BLaER1 treated with 17β-estradiol and CSF1 and Interleukin-3, amounts not matched to agents 10 nM and 100 nM (cell line): ENCODE data around the gene TMEM59L.

Source experiments
- H3K27ac ChIP-seq, 11 experiments: shearing (Covaris generic); formaldehyde crosslinking; 2 replicates each; pipeline ENCODE4 v1.8.1; 2022
- H3K27me3 ChIP-seq, 11 experiments: shearing (Covaris generic); formaldehyde crosslinking; 2 replicates each; pipeline ENCODE4 v1.8.1; 2022
- H3K36me3 ChIP-seq, 11 experiments: shearing (Covaris generic); formaldehyde crosslinking; 2 replicates each; pipeline ENCODE4 v1.8.1; 2022
- H3K4me1 ChIP-seq, 10 experiments: shearing (Covaris generic); formaldehyde crosslinking; 2 replicates each; pipeline ENCODE4 v1.8.1; 2022
- H3K4me2 ChIP-seq, 11 experiments: shearing (Covaris generic); formaldehyde crosslinking; 2 replicates each; pipeline ENCODE4 v1.8.1; 2022
- H3K4me3 ChIP-seq, 10 experiments: shearing (Covaris generic); formaldehyde crosslinking; 2 replicates each; pipeline ENCODE4 v1.8.1; 2022
- H3K9ac ChIP-seq, 11 experiments: shearing (Covaris generic); formaldehyde crosslinking; 2 replicates each; pipeline ENCODE4 v1.8.1; 2022
- H3K9me3 ChIP-seq, 11 experiments: shearing (Covaris generic); formaldehyde crosslinking; replicated peaks in 1 of 11; 2 replicates each; pipeline ENCODE4 v1.8.1; 2022
- H4K20me1 ChIP-seq, 11 experiments: shearing (Covaris generic); formaldehyde crosslinking; 2 replicates each; pipeline ENCODE4 v1.8.1; 2022
- Cebpa-rat ChIP-seq, 11 experiments: shearing (Covaris generic); IDR thresholded peaks; 2 replicates each; pipeline ENCODE4 v1.8.1; 2022

TMEM59L gene

GRCh38 chr19:18610556-18611326 lies 1.9 kb upstream of the TMEM59L start:
- Histone ChIP-seq H3K9me3 (0 out of 22 replicates have a peak, but pooled peaks cover 0 to under 1% (median 0%) of the 10 kb centered on the region in 11 experiments), H3K4me3 (peak overlapping the region in 7 of 10 experiments; percentile 30 to 46 (median 36); a peak in 9 of 20 replicates), H3K36me3 (no peaks in the 10 kb centered on the region), H3K27ac (no peak overlapping the region), H3K27me3 (peaks cover 98 to 100% (median 100%) of the 10 kb centered on the region in 11 experiments), H4K20me1 (peaks cover 0 to 83% (median 71%) of the 10 kb centered on the region in 11 experiments; a peak in 19 of 22 replicates), H3K9ac (peak overlapping the region in 1 of 11 experiments; percentile 17; a peak in 1 of 22 replicates), H3K4me1 (peaks cover 32 to 49% (median 46%) of the 10 kb centered on the region in 10 experiments), H3K4me2 (peak overlapping the region; percentile 46 to 94 (median 64); a peak in 21 of 22 replicates)
- TF ChIP-seq Cebpa-rat (IDR thresholded peaks at IDR 0.05), result no peak

- Histone ChIP-seq H3K9me3 (peaks cover 0 to 6% (median 0%) of the 10 kb centered on the region in 11 experiments; a peak in 3 of 22 replicates), H3K4me1 (peaks cover 26 to 42% (median 40%) of the 10 kb centered on the region in 10 experiments), H3K9ac (peak overlapping the region in 1 of 11 experiments; percentile 54; a peak in 1 of 22 replicates), H3K36me3 (no peaks in the 10 kb centered on the region), H3K4me2 (peak overlapping the region; percentile 86 to 94 (median 87)), H4K20me1 (peaks cover 0 to 75% (median 64%) of the 10 kb centered on the region in 11 experiments; a peak in 19 of 22 replicates), H3K4me3 (peak overlapping the region in 9 of 10 experiments; percentile 30 to 69 (median 58); a peak in 16 of 20 replicates), H3K27me3 (peaks cover 96 to 100% (median 99%) of the 10 kb centered on the region in 11 experiments), H3K27ac (no peak overlapping the region)
- no peak for TF ChIP-seq Cebpa-rat (IDR thresholded peaks at IDR 0.05)
Measured at GRCh38 chr19:18611327-18612050, 1.2 kb upstream of the TMEM59L start.

GRCh38 chr19:18612051-18612771 lies 459 bp upstream of the TMEM59L start:
- Histone ChIP-seq H3K4me2 (peak overlapping the region; percentile 86 to 94 (median 87)), H3K27ac (no peak overlapping the region), H3K9me3 (peaks cover 0 to 13% (median 5%) of the 10 kb centered on the region in 11 experiments; a peak in 15 of 22 replicates), H3K4me1 (peaks cover 26 to 41% (median 39%) of the 10 kb centered on the region in 10 experiments), H4K20me1 (peaks cover 0 to 74% (median 63%) of the 10 kb centered on the region in 11 experiments; a peak in 19 of 22 replicates), H3K36me3 (no peaks in the 10 kb centered on the region), H3K4me3 (peak overlapping the region; percentile 40 to 69 (median 58)), H3K27me3 (peaks cover 89 to 100% (median 96%) of the 10 kb centered on the region in 11 experiments), H3K9ac (peak overlapping the region in 6 of 11 experiments; percentile 15 to 54 (median 38); a peak in 5 of 22 replicates)
- no peak for TF ChIP-seq Cebpa-rat (IDR thresholded peaks at IDR 0.05)

- H4K20me1 ChIP-seq, result peaks cover 0 to 59% (median 49%) of the 10 kb centered on the region in 11 experiments; a peak in 19 of 22 replicates
Measured at GRCh38 chr19:18613589-18614234, 1.0 kb downstream of the TMEM59L start.

GRCh38 chr19:18616023-18616422 lies 3.4 kb downstream of the TMEM59L start:
- no peak overlapping the region for H3K27ac ChIP-seq
- no peak for TF ChIP-seq Cebpa-rat (IDR thresholded peaks at IDR 0.05)
- peaks cover 0 to 36% (median 26%) of the 10 kb centered on the region in 11 experiments; a peak in 19 of 22 replicates for H4K20me1 ChIP-seq
- no peaks in the 10 kb centered on the region for H3K36me3 ChIP-seq
- peaks cover 19 to 29% (median 26%) of the 10 kb centered on the region in 10 experiments for H3K4me1 ChIP-seq
- H3K9me3 ChIP-seq, result peaks cover 0 to 21% (median 12%) of the 10 kb centered on the region in 11 experiments; a peak in 16 of 22 replicates
- peaks cover 51 to 68% (median 58%) of the 10 kb centered on the region in 11 experiments for H3K27me3 ChIP-seq
- no peak overlapping the region for H3K4me3 ChIP-seq
- no peak overlapping the region for H3K9ac ChIP-seq
- H3K4me2 ChIP-seq, result no peak overlapping the region

More at GRCh38 chr19:18613589-18614234, 1.0 kb downstream of the TMEM59L start:
- no peak overlapping the region for H3K27ac ChIP-seq
- no peak overlapping the region for H3K9ac ChIP-seq
- no peaks in the 10 kb centered on the region for H3K36me3 ChIP-seq
- TF ChIP-seq Cebpa-rat (IDR thresholded peaks at IDR 0.05), result no peak
- H3K27me3 ChIP-seq, result peaks cover 74 to 91% (median 81%) of the 10 kb centered on the region in 11 experiments
- H3K4me3 ChIP-seq, result no peak overlapping the region; a peak in 1 of 20 replicates
- peaks cover 0 to 21% (median 12%) of the 10 kb centered on the region in 11 experiments; a peak in 16 of 22 replicates for H3K9me3 ChIP-seq
- 0 out of 22 replicates have a peak overlapping the region, but pooled peaks of 1 of the 11 experiments have one; percentile 86 for H3K4me2 ChIP-seq
- peaks cover 26 to 35% (median 32%) of the 10 kb centered on the region in 10 experiments for H3K4me1 ChIP-seq

- H3K9ac ChIP-seq, result no peak overlapping the region
- H3K4me3 ChIP-seq, result no peak overlapping the region
- no peak overlapping the region for H3K27ac ChIP-seq
- peaks cover 6 to 26% (median 20%) of the 10 kb centered on the region in 10 experiments; a peak in 19 of 20 replicates for H3K4me1 ChIP-seq
- H3K27me3 ChIP-seq, result peaks cover 36 to 53% (median 43%) of the 10 kb centered on the region in 11 experiments
- no peaks in the 10 kb centered on the region for H3K36me3 ChIP-seq
- H4K20me1 ChIP-seq, result peaks cover 0 to 22% (median 14%) of the 10 kb centered on the region in 11 experiments; a peak in 16 of 22 replicates
- H3K9me3 ChIP-seq, result peaks cover 0 to 21% (median 12%) of the 10 kb centered on the region in 11 experiments; a peak in 16 of 22 replicates
- TF ChIP-seq Cebpa-rat (IDR thresholded peaks at IDR 0.05), result no peak
- H3K4me2 ChIP-seq, result no peak overlapping the region
Measured at GRCh38 chr19:18617562-18617961, 4.9 kb downstream of the TMEM59L start.

GRCh38 chr19:18618236-18618635 lies 5.6 kb downstream of the TMEM59L start:
- Histone ChIP-seq H3K4me3 (no peak overlapping the region), H3K4me1 (peaks cover 0 to 22% (median 15%) of the 10 kb centered on the region in 10 experiments; a peak in 14 of 20 replicates), H3K9ac (no peak overlapping the region), H4K20me1 (peaks cover 0 to 15% (median 8%) of the 10 kb centered on the region in 11 experiments; a peak in 10 of 22 replicates), H3K36me3 (no peaks in the 10 kb centered on the region), H3K9me3 (peaks cover 0 to 21% (median 12%) of the 10 kb centered on the region in 11 experiments; a peak in 16 of 22 replicates), H3K4me2 (no peak overlapping the region), H3K27ac (no peak overlapping the region), H3K27me3 (peaks cover 29 to 46% (median 36%) of the 10 kb centered on the region in 11 experiments)
- TF ChIP-seq Cebpa-rat (IDR thresholded peaks at IDR 0.05), result no peak
